Lower leg skin (tissue), 4 donors: Measurements from ENCODE around the gene NRXN3. TPM values are rescaled to one million over a fixed set of nuclear protein-coding genes. Genes with fewer than 3 reads are reported as not detected.

Experiments used
- DNase-seq, 2 donors: peaks; one replicate each; pipeline ENCODE4 v3.0.0-alpha.2; 2019; ENCODE audit warnings: low spot score in 2 of 2
- H3K4me3 ChIP-seq: fragments of 200-600 bp; sonication (generic); 2 replicates; pipeline ENCODE4 v1.5.1; 2017; ENCODE audit warnings: mild to moderate bottlenecking, low read depth; ENCODE audit not compliant: poor library complexity, severe bottlenecking
- CTCF ChIP-seq, 3 donors: fragments of 450-650 bp; IDR thresholded peaks; one replicate each; pipeline ENCODE4 v1.5.1; 2016; ENCODE audit warnings: antibody characterized with exemption in 3 of 3, mild to moderate bottlenecking in 3 of 3, moderate library complexity in 2 of 3
- POLR2A ChIP-seq, 2 donors: fragments of 450-650 bp; IDR thresholded peaks; one replicate each; pipeline ENCODE4 v1.6.1; 2016 to 2017; ENCODE audit warnings: antibody characterized with exemption in 2 of 2, mild to moderate bottlenecking in 1 of 2, moderate library complexity in 1 of 2
- WGBS, 2 donors: methylation state at CpG; one replicate each; pipeline ENCODE4 v1.1.5; 2018; 5-methylcytosine and 5-hydroxymethylcytosine counted together
- intact Hi-C: fragments of 100-400 bp; cut with DNase I; formaldehyde crosslinking; loops from one replicate; pipeline ENCODE4 v1.15.0; 2023; ENCODE audit warnings: low total_unique reads
- total RNA-seq, 4 donors: library from RNA; depleted of rRNA; stranded (reverse); fragments of >200 nt; gene quantifications; one replicate each; pipeline ENCODE4 v1.1.0, GENCODE V29; 2016

Gene NRXN3
- total RNA-seq, 4 donors from 2014 or later: 0.61 to 2.4 (median 1.7) TPM

- TF ChIP-seq CTCF (IDR thresholded peaks at IDR 0.05): no peak
- no peak for TF ChIP-seq POLR2A (IDR thresholded peaks at IDR 0.05)
- intact Hi-C loops: no loop called here
- 20 to 21% methylated on average over 6 of the region's 6 CpGs for WGBS, 2 donors
- no peak overlapping the region for H3K4me3 ChIP-seq
- no peak for DNase-seq
Measured at GRCh38 chr14:78848234-78848820, 678.2 kb downstream of the NRXN3 start.

- no peak overlapping the region for H3K4me3 ChIP-seq
- no peak for DNase-seq
- intact Hi-C loops: no loop called here
- TF ChIP-seq CTCF (IDR thresholded peaks at IDR 0.05): no peak
- no peak for TF ChIP-seq POLR2A (IDR thresholded peaks at IDR 0.05)
- 75 to 80% methylated on average over 2 of the region's 2 CpGs for WGBS, 2 donors
Measured at GRCh38 chr14:78849952-78850351, 679.8 kb downstream of the NRXN3 start.

- DNase-seq: no peak
- intact Hi-C loops: no loop called here
- 57 to 62% methylated on average over 3 of the region's 3 CpGs for WGBS, 2 donors
- H3K4me3 ChIP-seq: no peak overlapping the region
- no peak for TF ChIP-seq CTCF (IDR thresholded peaks at IDR 0.05)
- no peak for TF ChIP-seq POLR2A (IDR thresholded peaks at IDR 0.05)
Measured at GRCh38 chr14:78851189-78851588, 681.0 kb downstream of the NRXN3 start.

- DNase-seq: no peak
- no peak overlapping the region for H3K4me3 ChIP-seq
- 20 to 37% methylated on average over 1 of the region's 1 CpG for WGBS, 2 donors
- intact Hi-C loops: no loop called here
- TF ChIP-seq CTCF (IDR thresholded peaks at IDR 0.05) (no peak), POLR2A (IDR thresholded peaks at IDR 0.05) (no peak)
Measured at GRCh38 chr14:78852040-78852439, 681.9 kb downstream of the NRXN3 start.

- intact Hi-C loops: no loop called here
- TF ChIP-seq CTCF (IDR thresholded peaks at IDR 0.05) (no peak), POLR2A (IDR thresholded peaks at IDR 0.05) (no peak)
- 61 to 76% methylated on average over 4 of the region's 4 CpGs for WGBS, 2 donors
- H3K4me3 ChIP-seq: no peak overlapping the region
- no peak for DNase-seq
Measured at GRCh38 chr14:78857974-78858373, 687.8 kb downstream of the NRXN3 start.

GRCh38 chr14:78863143-78863542, 693.0 kb downstream of the NRXN3 start:
- TF ChIP-seq POLR2A (IDR thresholded peaks at IDR 0.05): no peak
- no peak for TF ChIP-seq CTCF (IDR thresholded peaks at IDR 0.05)
- no peak overlapping the region for H3K4me3 ChIP-seq
- DNase-seq: no peak
- WGBS, 2 donors: 2 to 3% methylated on average over 4 of the region's 4 CpGs
- intact Hi-C loops: no loop called here
